A673 (cell line): ENCODE results near the gene PRKAA2. TPM values are rescaled to one million over a fixed set of nuclear protein-coding genes. Genes with fewer than 3 reads are reported as not detected.

Source experiments
- BruUV-seq: library from RNA; stranded (reverse); fragments of 400-500 nt; replicated peaks from 2 replicates; lab custom pipeline; 2021; lab: Mats Ljungman, UMichigan
- CTCF ChIA-PET: fragments of 300-600 bp; sonication (Branson Sonifier 250); formaldehyde crosslinking; loops from one replicate; lab custom pipeline; 2022; ENCODE audit warnings: antibody characterized with exemption; lab: Charles Lee
- POLR2A ChIA-PET: fragments of 300-600 bp; sonication (Branson Sonifier 250); formaldehyde crosslinking; loops from one replicate; lab custom pipeline; 2022; ENCODE audit warnings: antibody characterized with exemption; ENCODE audit not compliant: low non-redundant PET; lab: Charles Lee
- DNase-seq: peaks from one replicate; pipeline ENCODE4 v3.0.0-alpha.2; 2015; ENCODE audit warnings: low spot score
- H3K27ac ChIP-seq: fragments of 200-600 bp; sonication (generic); 2 replicates; pipeline ENCODE4 v1.5.1; 2016; ENCODE audit warnings: mixed run types, low read depth, mild to moderate bottlenecking, mixed read lengths, antibody characterized with exemption, low read length; ENCODE audit not compliant: poor library complexity, severe bottlenecking
- H3K27me3 ChIP-seq: fragments of 200-600 bp; sonication (generic); replicated peaks from 2 replicates; pipeline ENCODE4 v1.6.1; 2017; ENCODE audit warnings: mixed run types, low read depth, mild to moderate bottlenecking, mixed read lengths, antibody characterized with exemption, low read length; ENCODE audit not compliant: insufficient read depth, poor library complexity
- H3K36me3 ChIP-seq: fragments of 200-600 bp; sonication (generic); 2 replicates; pipeline ENCODE4 v1.6.1; 2016; ENCODE audit warnings: mixed run types, mild to moderate bottlenecking, mixed read lengths, antibody characterized with exemption, low read length; ENCODE audit not compliant: insufficient read depth, poor library complexity, severe bottlenecking
- H3K4me1 ChIP-seq: fragments of 200-600 bp; sonication (generic); 2 replicates; pipeline ENCODE4 v1.6.1; 2017; ENCODE audit warnings: mixed run types, mild to moderate bottlenecking, mixed read lengths, antibody characterized with exemption, low read length; ENCODE audit not compliant: insufficient read depth, poor library complexity, severe bottlenecking
- H3K4me3 ChIP-seq: fragments of 200-600 bp; sonication (generic); 2 replicates; pipeline ENCODE4 v1.5.1; 2016; ENCODE audit warnings: low read depth, mixed run types, mild to moderate bottlenecking, mixed read lengths, low read length; ENCODE audit not compliant: poor library complexity, severe bottlenecking
- H3K9me3 ChIP-seq: fragments of 200-600 bp; sonication (generic); 2 replicates; pipeline ENCODE4 v1.6.1; 2016; ENCODE audit warnings: mixed run types, low read depth, mild to moderate bottlenecking, mixed read lengths, antibody characterized with exemption, low read length; ENCODE audit not compliant: poor library complexity, severe bottlenecking
- CTCF ChIP-seq: fragments of 300-800, 200-600 bp; sonication (generic); conservative IDR thresholded peaks from 2 replicates; pipeline ENCODE4 v1.5.1; 2017; ENCODE audit warnings: low read depth, mild to moderate bottlenecking, antibody characterized with exemption, low read length, moderate library complexity, mixed read lengths
- EZH2 ChIP-seq: fragments of 200-600 bp; sonication (generic); IDR thresholded peaks from 2 replicates; pipeline ENCODE4 v1.6.1; 2017; ENCODE audit warnings: borderline replicate concordance, low read depth, mild to moderate bottlenecking, mixed read lengths, antibody characterized with exemption, low read length; ENCODE audit not compliant: poor library complexity, severe bottlenecking
- intact Hi-C: fragments of 100-400 bp; cut with micrococcal nuclease; formaldehyde crosslinking; loops from one replicate; pipeline ENCODE4 v1.10.0; 2022; ENCODE audit not compliant: unreplicated experiment
- total RNA-seq: library from RNA; stranded (reverse); gene quantifications from 2 replicates; pipeline ENCODE4 v1.2.3, GENCODE V29; 2021

PRKAA2 gene
- total RNA-seq, 1 experiment from 2014 or later = 0.11 TPM

- no peak overlapping the region for H3K4me3 ChIP-seq
Observed at GRCh38 chr1:56617141-56617540, 28.0 kb upstream of the PRKAA2 start.

GRCh38 chr1:56625819-56626440 lies 19.2 kb upstream of the PRKAA2 start:
- H3K4me1 ChIP-seq = no peaks in the 10 kb centered on the region
- intact Hi-C loops = no loop called here
- BruUV-seq = no TSS peak
- peaks cover 35% of the 10 kb centered on the region for H3K27me3 ChIP-seq
- no peaks in the 10 kb centered on the region for H3K9me3 ChIP-seq
- ChIA-PET POLR2A (no interaction called here), CTCF (no interaction called here)
- H3K36me3 ChIP-seq = no peaks in the 10 kb centered on the region
- H3K4me3 ChIP-seq = no peak overlapping the region
- DNase-seq = no peak
- no peak overlapping the region for H3K27ac ChIP-seq
- no peak for TF ChIP-seq CTCF
- TF ChIP-seq EZH2 = no peak

More at GRCh38 chr1:56617141-56617540, 28.0 kb upstream of the PRKAA2 start:
- BruUV-seq = no TSS peak
- H3K4me1 ChIP-seq = no peaks in the 10 kb centered on the region
- ChIA-PET POLR2A (no interaction called here), CTCF (no interaction called here)
- H3K27me3 ChIP-seq = no peaks in the 10 kb centered on the region
- no peaks in the 10 kb centered on the region for H3K9me3 ChIP-seq
- no peak for DNase-seq
- H3K36me3 ChIP-seq = no peaks in the 10 kb centered on the region
- TF ChIP-seq CTCF (no peak), EZH2 (no peak)
- intact Hi-C loops = no loop called here
- H3K27ac ChIP-seq = no peak overlapping the region

GRCh38 chr1:56626546-56626945 lies 18.6 kb upstream of the PRKAA2 start:
- no peaks in the 10 kb centered on the region for H3K4me1 ChIP-seq
- TF ChIP-seq EZH2 = no peak
- no peak for TF ChIP-seq CTCF
- no peak overlapping the region for H3K4me3 ChIP-seq
- intact Hi-C loops = no loop called here
- no peaks in the 10 kb centered on the region for H3K9me3 ChIP-seq
- CTCF ChIA-PET = no interaction called here
- POLR2A ChIA-PET = no interaction called here
- H3K36me3 ChIP-seq = no peaks in the 10 kb centered on the region
- DNase-seq = no peak
- no peak overlapping the region for H3K27ac ChIP-seq
- peaks cover 35% of the 10 kb centered on the region for H3K27me3 ChIP-seq
- no TSS peak for BruUV-seq
